ENCODE data around the gene CD44. TPM values are rescaled to one million over a fixed set of nuclear protein-coding genes. Genes with fewer than 3 reads are reported as not detected.

The CD44 gene
- total RNA-seq, 1 experiment from 2014 or later: 6.1 TPM

DNA sequence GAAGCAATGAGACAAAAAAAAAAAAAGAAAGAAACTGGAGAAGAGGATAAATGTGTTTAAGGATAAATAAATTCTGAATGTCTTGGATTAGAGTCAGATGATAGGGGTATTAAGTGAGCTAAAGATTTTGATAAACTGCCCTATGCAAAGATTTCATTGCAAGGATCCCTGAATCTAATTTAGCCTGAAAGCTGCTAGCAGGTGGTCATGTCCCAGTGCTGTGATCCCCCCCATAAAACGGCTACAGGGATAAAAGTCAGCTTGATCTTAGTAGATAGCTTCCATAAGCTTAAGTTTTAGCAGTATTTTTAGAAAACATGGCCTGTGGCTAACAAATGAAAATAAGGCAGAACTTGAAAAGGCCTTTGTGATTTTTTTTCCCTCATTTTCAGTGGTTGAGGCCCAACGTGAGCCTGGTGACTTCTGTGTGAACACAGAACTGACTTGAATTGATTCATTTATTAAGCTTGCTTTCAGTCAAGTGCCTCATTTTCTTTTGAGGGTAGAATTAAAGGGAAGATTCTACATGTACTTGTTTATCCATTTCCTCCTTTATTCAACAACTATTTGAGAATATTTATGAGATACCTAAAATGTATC lies 44.5 kb downstream of the CD44 start:
- Histone ChIP-seq H3K4me2 (ENCODE audit: insufficient read depth, insufficient read length, low read length) (no peak overlapping the region), H3K27ac (ENCODE audit: insufficient read length, low read depth, low read length) (no peak overlapping the region), H4K8ac (replicated peaks; ENCODE audit: insufficient read length, low read depth, low read length) (no peak overlapping the region), H3K18ac (ENCODE audit: insufficient read length, low read depth, low read length) (no peak overlapping the region), H3K23ac (ENCODE audit: insufficient read length, low read depth, low read length) (no peak overlapping the region), H2BK5ac (ENCODE audit: insufficient read length, low read length) (no peak overlapping the region), H3T11ph (ENCODE audit: low read length) (no peak overlapping the region), H2BK120ac (ENCODE audit: low read depth, low read length, poor library complexity, severe bottlenecking) (no peak overlapping the region), H2BK20ac (ENCODE audit: low read depth, low read length, poor library complexity, severe bottlenecking) (no peak overlapping the region), H4K20me1 (ENCODE audit: control insufficient read depth, insufficient read depth, insufficient read length) (no peaks in the 10 kb centered on the region), H2AFZ (ENCODE audit: low read length) (no peak overlapping the region), H3K9ac (ENCODE audit: extremely low read depth, insufficient read length, low read length) (no peak overlapping the region), H3K9me3 (ENCODE audit: control insufficient read depth, low read depth, low read length) (no peaks in the 10 kb centered on the region), H2BK15ac (ENCODE audit: low read depth, low read length) (no peak overlapping the region), H2AK5ac (ENCODE audit: insufficient read length, low read length) (no peak overlapping the region), H3K79me1 (ENCODE audit: insufficient read depth, low read depth, low read length, poor library complexity, severe bottlenecking) (no peaks in the 10 kb centered on the region), H4K91ac (ENCODE audit: insufficient read length, low read depth, low read length) (no peak overlapping the region), H3K14ac (ENCODE audit: insufficient read depth, low read length) (no peak overlapping the region), H3K56ac (ENCODE audit: insufficient read length, low read depth, low read length) (no peak overlapping the region), H3K23me2 (ENCODE audit: insufficient read length, low read depth, low read length, poor library complexity, severe bottlenecking) (no peaks in the 10 kb centered on the region), H3K4ac (ENCODE audit: low read depth, low read length) (no peak overlapping the region), H4K5ac (ENCODE audit: insufficient read length, low read depth, low read length) (no peak overlapping the region), H3K4me1 (ENCODE audit: insufficient read depth, low read length) (peaks cover 7% of the 10 kb centered on the region; the same call in 1 of the 2 replicates), H2BK12ac (ENCODE audit: insufficient read length, low read depth, low read length) (no peak overlapping the region), H3K79me2 (ENCODE audit: insufficient read depth, low read length) (no peaks in the 10 kb centered on the region), H3K27me3 (ENCODE audit: insufficient read depth, low read length) (no peaks in the 10 kb centered on the region)
- Mint-ChIP-seq H3K4me3 (no peak overlapping the region), H3K36me3 (ENCODE audit: insufficient read depth in 1 of 3, low read depth in 3 of 3) (no peaks in the 10 kb centered on the region), H3K27me3 (ENCODE audit: low read depth) (no peaks in the 10 kb centered on the region), H3K27ac (no peak overlapping the region), H3K4me1 (peaks cover 13 to 16% of the 10 kb centered on the region in 2 experiments), H3K9me3 (no peaks in the 10 kb centered on the region; a peak in 1 of 5 replicates)
- DNase-seq: no peak
- TF ChIP-seq, protein P1, sequence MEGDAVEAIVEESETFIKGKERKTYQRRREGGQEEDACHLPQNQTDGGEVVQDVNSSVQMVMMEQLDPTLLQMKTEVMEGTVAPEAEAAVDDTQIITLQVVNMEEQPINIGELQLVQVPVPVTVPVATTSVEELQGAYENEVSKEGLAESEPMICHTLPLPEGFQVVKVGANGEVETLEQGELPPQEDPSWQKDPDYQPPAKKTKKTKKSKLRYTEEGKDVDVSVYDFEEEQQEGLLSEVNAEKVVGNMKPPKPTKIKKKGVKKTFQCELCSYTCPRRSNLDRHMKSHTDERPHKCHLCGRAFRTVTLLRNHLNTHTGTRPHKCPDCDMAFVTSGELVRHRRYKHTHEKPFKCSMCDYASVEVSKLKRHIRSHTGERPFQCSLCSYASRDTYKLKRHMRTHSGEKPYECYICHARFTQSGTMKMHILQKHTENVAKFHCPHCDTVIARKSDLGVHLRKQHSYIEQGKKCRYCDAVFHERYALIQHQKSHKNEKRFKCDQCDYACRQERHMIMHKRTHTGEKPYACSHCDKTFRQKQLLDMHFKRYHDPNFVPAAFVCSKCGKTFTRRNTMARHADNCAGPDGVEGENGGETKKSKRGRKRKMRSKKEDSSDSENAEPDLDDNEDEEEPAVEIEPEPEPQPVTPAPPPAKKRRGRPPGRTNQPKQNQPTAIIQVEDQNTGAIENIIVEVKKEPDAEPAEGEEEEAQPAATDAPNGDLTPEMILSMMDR (conservative IDR thresholded peaks at IDR 0.05): no peak
- no CpG with 5 or more reads among the region's 2 CpGs for WGBS (ENCODE audit: extremely low coverage, insufficient read length, low lambda C conversion rate)
